Stomach (tissue), 4 donors: ENCODE data around the gene PRKN.

ENCODE experiments used
- POLR2A ChIP-seq, 4 donors: fragments of 450-650 bp; IDR thresholded peaks; one replicate each; pipeline ENCODE4 v1.6.1; 2016; ENCODE audit warnings: antibody characterized with exemption in 4 of 4, control low read depth in 2 of 4, mild to moderate bottlenecking in 1 of 4, moderate library complexity in 1 of 4
- TF ChIP-seq, protein P1 (sequence below), 7 experiments: fragments of 450-650 bp in 4 of 7; fragments of 200-600 bp in 3 of 7; sonication (generic) in 3 of 7; IDR thresholded peaks; one replicate each; pipeline ENCODE4 v1.5.1; 2016 to 2019; ENCODE audit warnings: antibody characterized with exemption in 7 of 7, control low read depth in 2 of 7, mild to moderate bottlenecking in 1 of 7

DNA sequence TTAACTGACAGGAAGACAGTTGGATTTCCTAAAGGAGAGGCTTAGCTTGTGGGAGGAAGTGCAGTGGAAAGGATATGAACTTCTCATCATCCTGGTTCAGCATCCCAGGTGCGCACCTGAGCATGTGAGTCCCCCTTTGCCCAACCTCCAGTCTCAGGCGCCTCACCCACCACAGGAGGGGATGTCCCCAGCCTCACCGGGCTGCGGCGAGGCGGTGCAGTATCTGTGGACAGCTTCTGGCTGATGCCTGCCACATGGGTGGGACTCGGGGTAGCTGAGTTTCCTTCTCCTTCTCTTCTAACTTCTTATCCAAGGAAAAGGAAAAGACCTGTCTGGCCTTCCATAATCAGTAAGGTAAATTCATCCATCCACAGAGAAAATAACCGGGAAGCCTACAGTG is 914.4 kb downstream of the PRKN start:
- TF ChIP-seq POLR2A (IDR thresholded peaks at IDR 0.05) = no peak
- TF ChIP-seq, protein P1, sequence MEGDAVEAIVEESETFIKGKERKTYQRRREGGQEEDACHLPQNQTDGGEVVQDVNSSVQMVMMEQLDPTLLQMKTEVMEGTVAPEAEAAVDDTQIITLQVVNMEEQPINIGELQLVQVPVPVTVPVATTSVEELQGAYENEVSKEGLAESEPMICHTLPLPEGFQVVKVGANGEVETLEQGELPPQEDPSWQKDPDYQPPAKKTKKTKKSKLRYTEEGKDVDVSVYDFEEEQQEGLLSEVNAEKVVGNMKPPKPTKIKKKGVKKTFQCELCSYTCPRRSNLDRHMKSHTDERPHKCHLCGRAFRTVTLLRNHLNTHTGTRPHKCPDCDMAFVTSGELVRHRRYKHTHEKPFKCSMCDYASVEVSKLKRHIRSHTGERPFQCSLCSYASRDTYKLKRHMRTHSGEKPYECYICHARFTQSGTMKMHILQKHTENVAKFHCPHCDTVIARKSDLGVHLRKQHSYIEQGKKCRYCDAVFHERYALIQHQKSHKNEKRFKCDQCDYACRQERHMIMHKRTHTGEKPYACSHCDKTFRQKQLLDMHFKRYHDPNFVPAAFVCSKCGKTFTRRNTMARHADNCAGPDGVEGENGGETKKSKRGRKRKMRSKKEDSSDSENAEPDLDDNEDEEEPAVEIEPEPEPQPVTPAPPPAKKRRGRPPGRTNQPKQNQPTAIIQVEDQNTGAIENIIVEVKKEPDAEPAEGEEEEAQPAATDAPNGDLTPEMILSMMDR (IDR thresholded peaks at IDR 0.05) = no peak
